Upper lobe of left lung (tissue), 6 donors: ENCODE measurements around the gene RASSF5. TPM values are rescaled to one million over a fixed set of nuclear protein-coding genes. Genes with fewer than 3 reads are reported as not detected.

Source experiments
- ATAC-seq, 2 donors: fragments of 200-7000 bp; cut with Tn5 transposase; one replicate each; pipeline ENCODE4 v1.9.1; 2022; ENCODE audit warnings: mild to moderate bottlenecking in 2 of 2, moderate library complexity in 2 of 2; ENCODE audit not compliant: low FRiP score in 2 of 2
- DNase-seq, 2 donors: peaks; one replicate each; pipeline ENCODE4 v3.0.0-alpha.2; 2019 to 2020
- H3K27ac ChIP-seq, 4 donors: fragments of 200-600 bp; sonication (generic); one replicate each; pipeline ENCODE4 v1.5.1; 2016 to 2019
- H3K27me3 ChIP-seq, 4 donors: fragments of 200-600 bp; sonication (generic); one replicate each; pipeline ENCODE4 v1.5.1; 2017 to 2019
- H3K36me3 ChIP-seq, 4 donors: fragments of 200-600 bp; sonication (generic); one replicate each; pipeline ENCODE4 v1.5.1; 2016 to 2019
- H3K4me1 ChIP-seq, 4 donors: fragments of 200-600 bp; sonication (generic); one replicate each; pipeline ENCODE4 v1.5.1; 2018 to 2019
- H3K4me3 ChIP-seq, 4 donors: fragments of 200-600 bp; sonication (generic); one replicate each; pipeline ENCODE4 v1.5.1; 2017 to 2019; ENCODE audit warnings: mild to moderate bottlenecking in 2 of 4, moderate library complexity in 1 of 4
- H3K9me3 ChIP-seq, 4 donors: fragments of 200-600 bp; sonication (generic); one replicate each; pipeline ENCODE4 v1.5.1; 2018 to 2019
- EP300 ChIP-seq, 4 donors: sonication (generic); formaldehyde crosslinking; IDR thresholded peaks; one replicate each; pipeline ENCODE4 v1.5.1; 2017; ENCODE audit warnings: antibody characterized with exemption in 4 of 4, control low read depth in 2 of 4
- POLR2A ChIP-seq, 4 donors: fragments of 450-650 bp; IDR thresholded peaks; one replicate each; pipeline ENCODE4 v1.5.1; 2016 to 2017; ENCODE audit warnings: antibody characterized with exemption in 4 of 4, mild to moderate bottlenecking in 2 of 4
- POLR2AphosphoS5 ChIP-seq, 2 donors: sonication (generic); formaldehyde crosslinking; IDR thresholded peaks; one replicate each; pipeline ENCODE4 v1.5.1; 2017; ENCODE audit warnings: antibody characterized with exemption in 2 of 2
- WGBS, 2 donors: methylation state at CpG; one replicate each; pipeline ENCODE4 v1.1.5; 2017 to 2018; 5-methylcytosine and 5-hydroxymethylcytosine counted together
- total RNA-seq, 6 donors: library from RNA; depleted of rRNA in 4 of 6; stranded (reverse); fragments of >200 nt in 4 of 6; gene quantifications; one replicate each; pipeline versions ENCODE4 v1.1.0 to v1.2.1, GENCODE V29; 2016 to 2021
- TF ChIP-seq, protein P1 (sequence below), 6 experiments: fragments of 450-650 bp in 4 of 6; fragments of 200-600 bp in 2 of 6; sonication (generic) in 2 of 6; IDR thresholded peaks; one replicate each; pipeline ENCODE4 v1.5.1; 2016 to 2019; ENCODE audit warnings: antibody characterized with exemption in 6 of 6
- donor health status: DM: no; HTN: no; CAD: no; lungs with moderate emphysema.
- donor health status: DM: no; HTN: yes; CAD: no; lungs with severe emphysema.

RASSF5 gene
- total RNA-seq, 6 donors from 2014 or later: 47.2 to 61.1 (median 54.9) TPM

- Histone ChIP-seq H3K4me3 (no peak overlapping the region), H3K27ac (no peak overlapping the region), H3K4me1 (no peaks in the 10 kb centered on the region), H3K36me3 (peaks cover 25 to 100% (median 85%) of the 10 kb centered on the region in 4 donors), H3K9me3 (no peaks in the 10 kb centered on the region), H3K27me3 (no peaks in the 10 kb centered on the region)
- 93 to 100% methylated on average over 3 of the region's 3 CpGs for WGBS, 2 donors
- DNase-seq (peak in 1 of 2 donors; percentile 32), ATAC-seq (no peak)
- TF ChIP-seq EP300 (IDR thresholded peaks at IDR 0.05) (no peak), POLR2AphosphoS5 (IDR thresholded peaks at IDR 0.05) (no peak), POLR2A (IDR thresholded peaks at IDR 0.05) (no peak)
- TF ChIP-seq, protein P1, sequence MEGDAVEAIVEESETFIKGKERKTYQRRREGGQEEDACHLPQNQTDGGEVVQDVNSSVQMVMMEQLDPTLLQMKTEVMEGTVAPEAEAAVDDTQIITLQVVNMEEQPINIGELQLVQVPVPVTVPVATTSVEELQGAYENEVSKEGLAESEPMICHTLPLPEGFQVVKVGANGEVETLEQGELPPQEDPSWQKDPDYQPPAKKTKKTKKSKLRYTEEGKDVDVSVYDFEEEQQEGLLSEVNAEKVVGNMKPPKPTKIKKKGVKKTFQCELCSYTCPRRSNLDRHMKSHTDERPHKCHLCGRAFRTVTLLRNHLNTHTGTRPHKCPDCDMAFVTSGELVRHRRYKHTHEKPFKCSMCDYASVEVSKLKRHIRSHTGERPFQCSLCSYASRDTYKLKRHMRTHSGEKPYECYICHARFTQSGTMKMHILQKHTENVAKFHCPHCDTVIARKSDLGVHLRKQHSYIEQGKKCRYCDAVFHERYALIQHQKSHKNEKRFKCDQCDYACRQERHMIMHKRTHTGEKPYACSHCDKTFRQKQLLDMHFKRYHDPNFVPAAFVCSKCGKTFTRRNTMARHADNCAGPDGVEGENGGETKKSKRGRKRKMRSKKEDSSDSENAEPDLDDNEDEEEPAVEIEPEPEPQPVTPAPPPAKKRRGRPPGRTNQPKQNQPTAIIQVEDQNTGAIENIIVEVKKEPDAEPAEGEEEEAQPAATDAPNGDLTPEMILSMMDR (IDR thresholded peaks at IDR 0.05): no peak
Measured at GRCh38 chr1:206600527-206600926, 93.2 kb downstream of the RASSF5 start.

DNA sequence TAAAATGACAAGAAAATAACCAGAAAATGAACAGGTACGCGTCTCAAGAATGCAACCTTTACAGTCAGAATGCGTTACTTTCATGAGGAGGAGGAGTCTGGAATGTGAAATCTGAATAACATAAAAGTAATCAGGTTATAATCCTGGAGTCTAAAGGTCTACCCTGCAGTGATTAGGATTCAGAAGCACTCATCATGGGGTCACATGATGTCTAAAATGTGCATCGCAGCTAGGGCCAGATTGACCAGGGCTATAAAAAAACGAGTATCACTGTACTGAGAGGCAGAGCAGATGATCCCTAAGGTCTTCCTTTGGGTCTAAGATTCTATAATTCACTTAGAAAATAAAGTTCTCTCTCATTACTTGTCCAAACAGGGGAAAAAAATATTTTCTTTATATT is 97.5 kb downstream of the RASSF5 start:
- Histone ChIP-seq H3K4me1 (no peaks in the 10 kb centered on the region), H3K4me3 (no peak overlapping the region), H3K27ac (no peak overlapping the region), H3K27me3 (no peaks in the 10 kb centered on the region), H3K36me3 (peaks cover 14 to 98% (median 65%) of the 10 kb centered on the region in 4 donors), H3K9me3 (no peaks in the 10 kb centered on the region)
- TF ChIP-seq POLR2A (IDR thresholded peaks at IDR 0.05) (no peak), EP300 (IDR thresholded peaks at IDR 0.05) (no peak), POLR2AphosphoS5 (IDR thresholded peaks at IDR 0.05) (no peak)
- TF ChIP-seq, protein P1 (IDR thresholded peaks at IDR 0.05): no peak
- no peak for ATAC-seq
- 81 to 99% methylated on average over 5 of the region's 5 CpGs for WGBS, 2 donors
- no peak for DNase-seq

DNA sequence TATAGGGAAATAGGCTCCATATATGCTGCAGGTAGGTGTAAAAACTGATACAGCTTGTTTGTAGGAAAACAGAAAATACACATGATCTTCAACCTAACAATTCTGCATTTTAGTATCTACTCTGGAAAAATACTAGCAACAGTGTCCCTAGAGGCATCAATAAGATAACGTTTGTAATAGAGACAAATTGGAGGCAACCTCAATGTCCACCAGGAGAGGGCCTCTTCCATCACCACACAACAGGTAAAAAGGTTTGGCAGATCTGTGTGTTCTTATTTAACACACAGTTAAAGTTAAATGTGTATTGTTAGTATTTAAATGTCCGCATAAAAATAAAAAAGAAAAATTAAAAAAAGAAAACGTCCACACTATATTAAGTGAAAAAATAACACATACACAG is 99.5 kb downstream of the RASSF5 start:
- Histone ChIP-seq H3K4me1 (peaks cover 5 to 9% (median 8%) of the 10 kb centered on the region in 4 donors), H3K27ac (no peak overlapping the region), H3K4me3 (no peak overlapping the region), H3K27me3 (no peaks in the 10 kb centered on the region), H3K36me3 (peaks cover 14 to 80% (median 52%) of the 10 kb centered on the region in 4 donors), H3K9me3 (no peaks in the 10 kb centered on the region)
- DNase-seq: no peak
- ATAC-seq: no peak
- 67 to 70% methylated on average over 3 of the region's 3 CpGs for WGBS, 2 donors
- no peak for TF ChIP-seq EP300 (IDR thresholded peaks at IDR 0.05)
- TF ChIP-seq, protein P1 (IDR thresholded peaks at IDR 0.05): peak in 1 of 6 experiments; percentile 39

- H3K36me3 ChIP-seq: peaks cover 3 to 67% (median 39%) of the 10 kb centered on the region in 4 donors
- 76 to 78% methylated on average over 7 of the region's 7 CpGs for WGBS, 2 donors
- DNase-seq: no peak
Measured at GRCh38 chr1:206608108-206608698, 100.9 kb downstream of the RASSF5 start.

More at GRCh38 chr1:206608108-206608698, 100.9 kb downstream of the RASSF5 start:
- no peak overlapping the region for H3K4me3 ChIP-seq
- TF ChIP-seq POLR2AphosphoS5 (IDR thresholded peaks at IDR 0.05) (no peak), POLR2A (IDR thresholded peaks at IDR 0.05) (no peak), EP300 (IDR thresholded peaks at IDR 0.05) (no peak)
- TF ChIP-seq, protein P1 (IDR thresholded peaks at IDR 0.05): peak; percentile 21 to 61 (median 55)
- H3K4me1 ChIP-seq: peaks cover 5 to 19% (median 9%) of the 10 kb centered on the region in 4 donors
- no peaks in the 10 kb centered on the region for H3K9me3 ChIP-seq
- ATAC-seq: no peak
- peaks cover 0 to 3% (median 0%) of the 10 kb centered on the region in 4 donors for H3K27me3 ChIP-seq
- H3K27ac ChIP-seq: no peak overlapping the region
